ENCODE measurements around the gene RPE.

- TF ChIP-seq CTCF (IDR thresholded peaks at IDR 0.05) (no peak), POLR2A (IDR thresholded peaks at IDR 0.05) (no peak)
These were observed 31.7 kb downstream of the RPE start for GRCh38 chr2:210034087-210034683.

Data from uterus (tissue), 2 donors.